A549 (cell line): ENCODE measurements around the gene PLPPR4. TPM values are rescaled to one million over a fixed set of nuclear protein-coding genes. Genes with fewer than 3 reads are reported as not detected.

Experiments used
- ATAC-seq, 2 experiments: fragments of 200-7000 bp in 1 of 2; fragments of >200 bp in 1 of 2; cut with Nextera tagmentation in 1 of 2; cut with Tn5 transposase in 1 of 2; 3 replicates each; pipeline versions ENCODE4 v1.8.0 to v1.9.1; 2018 to 2020; ENCODE audit warnings: mild to moderate bottlenecking in 1 of 2, moderate library complexity in 1 of 2
- CTCF ChIA-PET: fragments of 300-600 bp; sonication (Branson Sonifier 250); formaldehyde crosslinking; extraction: SDS; loops from one replicate; lab custom pipeline; 2021; ENCODE audit warnings: antibody characterized with exemption, inconsistent platforms; lab: Yijun Ruan, JAX
- POLR2A ChIA-PET: fragments of 350-600 bp; formaldehyde crosslinking; extraction: SDS; loops from one replicate; lab custom pipeline; 2021; ENCODE audit warnings: antibody characterized with exemption, inconsistent platforms; lab: Yijun Ruan, JAX
- DNase-seq, 2 experiments: peaks; one replicate each; pipeline versions ENCODE4 v3.0.0 to v3.0.0-alpha.2; 2011 to 2016; ENCODE audit warnings: low read depth in 1 of 2, low spot score in 1 of 2
- FAIRE-seq: peaks from 2 replicates; lab custom pipeline; 2011; peaks lifted over from hg19 to GRCh38; lab: Jason Lieb, UNC
- H3K27ac ChIP-seq, 2 experiments: fragments of >200 bp; sonication (Bioruptor Twin); formaldehyde crosslinking; 3 replicates each; pipeline ENCODE4 v1.5.1; 2016 to 2017
- H3K4me1 ChIP-seq: fragments of >200 bp; sonication (Bioruptor Twin); formaldehyde crosslinking; 3 replicates; pipeline ENCODE4 v1.6.1; 2016
- H3K4me2 ChIP-seq: fragments of >200 bp; sonication (Bioruptor Twin); formaldehyde crosslinking; 3 replicates; pipeline ENCODE4 v1.6.1; 2016
- H3K4me3 ChIP-seq: fragments of >200 bp; sonication (Bioruptor Twin); formaldehyde crosslinking; 3 replicates; pipeline ENCODE4 v1.5.1; 2016
- H3K9me3 ChIP-seq: fragments of >200 bp; sonication (Bioruptor Twin); formaldehyde crosslinking; 3 replicates; pipeline ENCODE4 v1.6.1; 2016
- ATOH8 ChIP-seq: fragments of 250-450 bp; sonication (Bioruptor Pico); IDR thresholded peaks from 2 replicates; pipeline ENCODE4 v1.5.0; 2020; ENCODE audit warnings: low read depth, mild to moderate bottlenecking, moderate library complexity
- CEBPB ChIP-seq, 2 experiments: fragments of >200 bp in 1 of 2; sonication (Bioruptor Twin) in 1 of 2; formaldehyde crosslinking in 1 of 2; IDR thresholded peaks; 2 replicates each; pipeline ENCODE4 v1.6.1; 2012 to 2016
- CHD4 ChIP-seq: fragments of 200-600 bp; sonication (generic); IDR thresholded peaks from 2 replicates; pipeline ENCODE4 v1.6.1; 2016; ENCODE audit warnings: antibody characterized with exemption, mild to moderate bottlenecking, borderline replicate concordance
- CTCF ChIP-seq: fragments of >200 bp; sonication (Bioruptor Twin); formaldehyde crosslinking; IDR thresholded peaks from 3 replicates; pipeline ENCODE4 v1.5.1; 2016
- ELK1 ChIP-seq: fragments of 150-350 bp; IDR thresholded peaks from 2 replicates; pipeline ENCODE4 v1.6.1; 2014; ENCODE audit warnings: low read depth, mild to moderate bottlenecking, low read length
- ESRRA ChIP-seq: fragments of 150-350 bp; IDR thresholded peaks from 2 replicates; pipeline ENCODE4 v1.6.1; 2014; ENCODE audit warnings: mild to moderate bottlenecking, low read length, borderline replicate concordance
- GATA3 ChIP-seq: IDR thresholded peaks from 2 replicates; pipeline ENCODE4 v1.6.1; 2012; ENCODE audit warnings: borderline replicate concordance
- HEYL ChIP-seq: fragments of 250-450 bp; sonication (Bioruptor Pico); IDR thresholded peaks from 2 replicates; pipeline ENCODE4 v1.8.0; 2021; ENCODE audit warnings: mild to moderate bottlenecking, moderate library complexity
- HMGXB4 ChIP-seq: fragments of 250-450 bp; sonication (Bioruptor Pico); IDR thresholded peaks from 2 replicates; pipeline ENCODE4 v1.5.0; 2021; ENCODE audit warnings: mild to moderate bottlenecking, moderate library complexity, borderline replicate concordance
- HOXA7 ChIP-seq: fragments of 250-450 bp; sonication (Bioruptor Pico); IDR thresholded peaks from 2 replicates; pipeline ENCODE4 v1.5.0; 2020; ENCODE audit warnings: mild to moderate bottlenecking, moderate library complexity
- MYC ChIP-seq: IDR thresholded peaks from 2 replicates; pipeline ENCODE4 v1.6.1; 2012; ENCODE audit warnings: mild to moderate bottlenecking, inconsistent platforms, low read length, improper control_type of control experiment, borderline replicate concordance
- POLR2A ChIP-seq: IDR thresholded peaks from 2 replicates; pipeline ENCODE4 v1.6.1; 2012; ENCODE audit warnings: mild to moderate bottlenecking, low read length
- RAD21 ChIP-seq, 2 experiments: fragments of >200 bp in 1 of 2; sonication (Bioruptor Twin) in 1 of 2; formaldehyde crosslinking in 1 of 2; IDR thresholded peaks in 1 of 2; conservative IDR thresholded peaks in 1 of 2; 2 replicates in 1 of 2; 3 replicates in 1 of 2; pipeline ENCODE4 v1.6.1; 2012 to 2018; ENCODE audit warnings: inconsistent platforms in 1 of 2
- REST ChIP-seq: fragments of 200-600 bp; sonication (generic); IDR thresholded peaks from 2 replicates; pipeline ENCODE4 v1.6.1; 2016; ENCODE audit warnings: antibody characterized with exemption, mild to moderate bottlenecking, moderate library complexity
- RFX5 ChIP-seq: fragments of 450-650 bp; IDR thresholded peaks from 2 replicates; pipeline ENCODE4 v1.7.1; 2014; ENCODE audit warnings: antibody characterized with exemption, mild to moderate bottlenecking, moderate library complexity
- SMC3 ChIP-seq: fragments of >200 bp; sonication (Bioruptor Twin); formaldehyde crosslinking; IDR thresholded peaks from 3 replicates; pipeline ENCODE4 v1.6.1; 2018; ENCODE audit warnings: inconsistent platforms
- SREBF2 ChIP-seq: fragments of 450-650 bp; IDR thresholded peaks from 2 replicates; pipeline ENCODE4 v1.6.1; 2014; ENCODE audit warnings: mild to moderate bottlenecking, moderate library complexity
- USF2 ChIP-seq: fragments of 450-650 bp; IDR thresholded peaks from 2 replicates; pipeline ENCODE4 v1.6.1; 2014; ENCODE audit warnings: antibody characterized with exemption
- ZC3H11A ChIP-seq: fragments of 450-650 bp; IDR thresholded peaks from 2 replicates; pipeline ENCODE4 v1.6.1; 2014; ENCODE audit warnings: antibody characterized with exemption, mild to moderate bottlenecking
- ZFP36 ChIP-seq: fragments of 450-650 bp; IDR thresholded peaks from 2 replicates; pipeline ENCODE4 v1.6.1; 2014; ENCODE audit warnings: borderline replicate concordance; ENCODE audit not compliant: partially characterized antibody
- WGBS: methylation state at CpG from one replicate; pipeline ENCODE4 v1.1.6; 2017; ENCODE audit errors: missing lambda C conversion rate; 5-methylcytosine and 5-hydroxymethylcytosine counted together
- polyA plus RNA-seq, 4 experiments: library from polyadenylated mRNA; depleted of rRNA in 3 of 4; stranded (reverse); fragments of >200 nt; fragmentation: RNase III in 1 of 4; extraction: RNeasy Plus Mini Kit Qiagen cat#74134 plus additional on column Dnase treatment in 1 of 4; gene quantifications; 2 replicates in 3 of 4; 3 replicates in 1 of 4; pipeline ENCODE4 v1.2.3, GENCODE V29; 2011 to 2017

Gene PLPPR4
- polyA plus RNA-seq, 2 of the 4 experiments (the other 2 are of a cell fraction): not detected

- no peak overlapping the region for H3K4me3 ChIP-seq
- FAIRE-seq (no peak), DNase-seq (no peak)
- POLR2A ChIA-PET: no interaction called here
- 27% methylated on average over 6 of the region's 6 CpGs for WGBS
- no peaks in the 10 kb centered on the region for H3K4me1 ChIP-seq
- TF ChIP-seq REST (no peak), RFX5 (no peak), HMGXB4 (CRISPR knock-in tag) (no peak), ESRRA (no peak), SREBF2 (no peak), ATOH8 (CRISPR knock-in tag) (no peak), SMC3 (no peak), POLR2A (no peak), HEYL (CRISPR knock-in tag) (no peak), ZFP36 (no peak), USF2 (no peak), HOXA7 (CRISPR knock-in tag) (no peak), CEBPB (IDR thresholded peaks at IDR 0.05) (no peak), RAD21 (conservative IDR thresholded peaks at IDR 0.05 in 1 of 2, IDR thresholded peaks at IDR 0.05 in 1 of 2) (no peak), GATA3 (no peak), CHD4 (no peak), CTCF (no peak), ZC3H11A (no peak), ELK1 (no peak), MYC (no peak)
- TF ChIP-seq, all 56 proteins: peak for 0
- Histone ChIP-seq H3K27ac (no peak overlapping the region), H3K4me2 (no peak overlapping the region), H3K9me3 (no peaks in the 10 kb centered on the region)
- CTCF ChIA-PET: no interaction called here
- ATAC-seq: no peak
These were observed 28.6 kb downstream of the PLPPR4 start for GRCh38 chr1:99292886-99293285.
